ENCODE data around the gene FRMPD4.

FRMPD4 gene

GRCh38 chrX:12661464-12661863, 523.2 kb downstream of the FRMPD4 start:
- no peak for DNase-seq (ENCODE audit: low read depth)

GRCh38 chrX:12672367-12673106, 534.3 kb downstream of the FRMPD4 start:
- DNase-seq (ENCODE audit: low read depth), result no peak

- no peak for DNase-seq (ENCODE audit: low read depth)
Measured at GRCh38 chrX:12673487-12673886, 535.2 kb downstream of the FRMPD4 start.

- no peak for DNase-seq (ENCODE audit: low read depth)
Measured at GRCh38 chrX:12679522-12679921, 541.2 kb downstream of the FRMPD4 start.

GRCh38 chrX:12681047-12681446, 542.8 kb downstream of the FRMPD4 start:
- no peak for DNase-seq (ENCODE audit: low read depth)

- DNase-seq (ENCODE audit: low read depth), result no peak
Measured at GRCh38 chrX:12685541-12685940, 547.3 kb downstream of the FRMPD4 start.

- no peak for DNase-seq (ENCODE audit: low read depth)
Measured at GRCh38 chrX:12686331-12686730, 548.1 kb downstream of the FRMPD4 start.

GRCh38 chrX:12690646-12691045, 552.4 kb downstream of the FRMPD4 start:
- DNase-seq (ENCODE audit: low read depth), result no peak

GRCh38 chrX:12693754-12694153, 555.5 kb downstream of the FRMPD4 start:
- DNase-seq (ENCODE audit: low read depth), result no peak

- no peak for DNase-seq (ENCODE audit: low read depth)
Measured at GRCh38 chrX:12700745-12701144, 562.5 kb downstream of the FRMPD4 start.

GRCh38 chrX:12701628-12702027, 563.4 kb downstream of the FRMPD4 start:
- DNase-seq (ENCODE audit: low read depth), result no peak

GRCh38 chrX:12702509-12703091, 564.3 kb downstream of the FRMPD4 start:
- DNase-seq (ENCODE audit: low read depth), result no peak

GRCh38 chrX:12704706-12705105, 566.4 kb downstream of the FRMPD4 start:
- no peak for DNase-seq (ENCODE audit: low read depth)

- DNase-seq (ENCODE audit: low read depth), result no peak
Measured at GRCh38 chrX:12709047-12709446, 570.8 kb downstream of the FRMPD4 start.

- DNase-seq (ENCODE audit: low read depth), result no peak
Measured at GRCh38 chrX:12711435-12712040, 573.3 kb downstream of the FRMPD4 start.

GRCh38 chrX:12716574-12716973, 578.3 kb downstream of the FRMPD4 start:
- no peak for DNase-seq (ENCODE audit: low read depth)

GRCh38 chrX:12719837-12720236, 581.6 kb downstream of the FRMPD4 start:
- no peak for DNase-seq (ENCODE audit: low read depth)

GRCh38 chrX:12721042-12721441, 582.8 kb downstream of the FRMPD4 start:
- no peak for DNase-seq (ENCODE audit: low read depth)

- no peak for DNase-seq (ENCODE audit: low read depth)
Measured at GRCh38 chrX:12722314-12722713, 584.0 kb downstream of the FRMPD4 start.

- no peak for DNase-seq (ENCODE audit: low read depth)
Measured at GRCh38 chrX:12741416-12741815, 603.1 kb downstream of the FRMPD4 start.

GRCh38 chrX:12747433-12747832, 609.2 kb downstream of the FRMPD4 start:
- DNase-seq (ENCODE audit: low read depth), result no peak

GRCh38 chrX:12751887-12752286, 613.6 kb downstream of the FRMPD4 start:
- DNase-seq (ENCODE audit: low read depth), result no peak

GRCh38 chrX:12753366-12753765, 615.1 kb downstream of the FRMPD4 start:
- no peak for DNase-seq (ENCODE audit: low read depth)

GRCh38 chrX:12758291-12758690, 620.0 kb downstream of the FRMPD4 start:
- DNase-seq (ENCODE audit: low read depth), result no peak
